Adrenal gland (tissue), 12 donors: ENCODE measurements around the gene DDX47. TPM values are rescaled to one million over a fixed set of nuclear protein-coding genes. Genes with fewer than 3 reads are reported as not detected.

Experiments
- DNase-seq, 7 donors: peaks; one replicate each; pipeline ENCODE4 v3.0.0-alpha.2; 2019 to 2020
- H3K27ac ChIP-seq, 5 donors: fragments of 200-600 bp; sonication (generic) in 4 of 5; 1 replicate in 3 of 5; 2 replicates in 2 of 5; pipeline versions ENCODE4 v1.5.1 to v1.8.0; 2016 to 2020; ENCODE audit warnings: mild to moderate bottlenecking in 1 of 5
- H3K27me3 ChIP-seq: fragments of 200-600 bp; 2 replicates; pipeline ENCODE4 v1.8.0; 2021
- H3K36me3 ChIP-seq, 2 donors: fragments of 200-600 bp; replicated peaks in 1 of 2; 1 replicate in 1 of 2; 2 replicates in 1 of 2; pipeline versions ENCODE4 v1.5.1 to v1.8.0; 2018 to 2022
- H3K4me1 ChIP-seq, 2 donors: fragments of 200-600 bp; replicated peaks in 1 of 2; 1 replicate in 1 of 2; 2 replicates in 1 of 2; pipeline versions ENCODE4 v1.5.1 to v1.8.0; 2018 to 2021
- H3K4me3 ChIP-seq, 4 donors: fragments of 200-600 bp; sonication (generic) in 3 of 4; one replicate each; pipeline ENCODE4 v1.5.1; 2016 to 2018
- H3K9me3 ChIP-seq, 3 donors: fragments of 200-600 bp; sonication (generic) in 1 of 3; replicated peaks in 1 of 3; 1 replicate in 2 of 3; 2 replicates in 1 of 3; pipeline versions ENCODE4 v1.5.1 to v1.8.0; 2016 to 2021
- CTCF ChIP-seq, 6 experiments: fragments of 450-650 bp in 4 of 6; fragments of 200-600 bp in 2 of 6; sonication (generic) in 1 of 6; IDR thresholded peaks; 1 replicate in 5 of 6; 2 replicates in 1 of 6; pipeline versions ENCODE4 v1.5.1 to v1.8.0; 2016 to 2021; ENCODE audit warnings: antibody characterized with exemption in 6 of 6, mild to moderate bottlenecking in 2 of 6, moderate library complexity in 1 of 6
- POLR2A ChIP-seq, 2 donors: fragments of 450-650 bp; IDR thresholded peaks; one replicate each; pipeline ENCODE4 v1.6.1; 2017; ENCODE audit warnings: antibody characterized with exemption in 2 of 2, mild to moderate bottlenecking in 2 of 2, moderate library complexity in 1 of 2
- WGBS, 4 donors: extraction: QIAGEN DNeasy Blood & Tissue Kit in 2 of 4; methylation state at CpG; one replicate each; pipeline versions ENCODE4 v1.1.5 to v1.1.7; 2013 to 2017; 5-methylcytosine and 5-hydroxymethylcytosine counted together
- intact Hi-C, 2 donors: fragments of 100-400 bp; cut with DNase I; formaldehyde crosslinking; loops; one replicate each; pipeline versions ENCODE4 v1.14.1 to v1.15.0; 2022 to 2023
- polyA plus RNA-seq, 3 donors: library from polyadenylated mRNA; stranded (reverse); fragments of 200-250 nt in 2 of 3; fragments of 350-450 nt in 1 of 3; fragmentation: Illumina TruSeq in 1 of 3; extraction: RNeasy Lipid Tissue Mini Kit (QIAGEN cat#74804) in 1 of 3; gene quantifications; one replicate each; pipeline ENCODE4 v1.2.3, GENCODE V29; 2013 to 2014
- total RNA-seq, 9 donors: library from RNA; depleted of rRNA in 4 of 9; stranded (reverse); fragments of >200 nt in 4 of 9; fragments of 120-200 nt in 1 of 9; fragmentation: NEBNext Ultra II Directional in 1 of 9; extraction: Animal tissue kit (Norgen Biotek cat#: 25700) in 1 of 9; gene quantifications; one replicate each; pipeline versions ENCODE4 v1.1.0 to v1.2.4, GENCODE V29; 2013 to 2023
- donor health status: healthy with polysubstance abuse.
- donor health status: Bipolar disorder and iron deficiency.
- donor health status: DM: yes; HTN: yes; CAD: no.
- donor health status: DM: no; HTN: no; CAD: no.
- donor health status: DM: no; HTN: no; CAD: no.
- donor health status: DM: yes; HTN: yes; CAD: no.

DDX47 gene
- total and polyA plus RNA-seq, 12 donors, result 28.8 to 77.3 (median 44.7) TPM

GRCh38 chr12:12811343-12811742 is 1.8 kb upstream of the DDX47 start:
- WGBS, 4 donors, result 87 to 95% (median 89%) methylated on average over 3 of the region's 3 CpGs
- peaks cover 0 to 6% of the 10 kb centered on the region in 2 donors for H3K36me3 ChIP-seq
- no peak overlapping the region for H3K27ac ChIP-seq
- peaks cover 7 to 31% of the 10 kb centered on the region in 2 donors for H3K4me1 ChIP-seq
- no peak for TF ChIP-seq POLR2A (IDR thresholded peaks at IDR 0.05)
- no peak for TF ChIP-seq CTCF (IDR thresholded peaks at IDR 0.05)
- H3K27me3 ChIP-seq, result no peaks in the 10 kb centered on the region
- DNase-seq, result no peak
- no peaks in the 10 kb centered on the region for H3K9me3 ChIP-seq
- intact Hi-C loops, result no loop called here
- no peak overlapping the region for H3K4me3 ChIP-seq

GRCh38 chr12:12812174-12812573 is 972 bp upstream of the DDX47 start:
- peaks cover 7 to 36% of the 10 kb centered on the region in 2 donors for H3K4me1 ChIP-seq
- TF ChIP-seq POLR2A (IDR thresholded peaks at IDR 0.05) (no peak), CTCF (IDR thresholded peaks at IDR 0.05) (no peak)
- intact Hi-C loops, result no loop called here
- no peak for DNase-seq
- H3K9me3 ChIP-seq, result no peaks in the 10 kb centered on the region
- no peak overlapping the region for H3K4me3 ChIP-seq
- no peak overlapping the region for H3K27ac ChIP-seq
- H3K36me3 ChIP-seq, result peaks cover 0 to 6% of the 10 kb centered on the region in 2 donors
- no peaks in the 10 kb centered on the region for H3K27me3 ChIP-seq
- WGBS, 4 donors, result 94 to 100% (median 96%) methylated on average over 5 of the region's 5 CpGs

- intact Hi-C loops, result no loop called here
Measured at GRCh38 chr12:12812618-12813119, 477 bp upstream of the DDX47 start.

GRCh38 chr12:12817616-12818015 is 4.5 kb downstream of the DDX47 start:
- TF ChIP-seq POLR2A (IDR thresholded peaks at IDR 0.05), result no peak
- no peak for TF ChIP-seq CTCF (IDR thresholded peaks at IDR 0.05)
- peaks cover 7 to 42% of the 10 kb centered on the region in 2 donors for H3K4me1 ChIP-seq
- no peak overlapping the region for H3K27ac ChIP-seq
- no peaks in the 10 kb centered on the region for H3K27me3 ChIP-seq
- intact Hi-C loops, result no loop called here
- peaks cover 0 to 22% of the 10 kb centered on the region in 2 donors for H3K36me3 ChIP-seq
- peak in 2 of 7 donors; percentile 12 to 19 for DNase-seq
- H3K4me3 ChIP-seq, result no peak overlapping the region
- 82 to 91% (median 83%) methylated on average over 7 of the region's 7 CpGs for WGBS, 4 donors
- no peaks in the 10 kb centered on the region for H3K9me3 ChIP-seq

More at GRCh38 chr12:12812618-12813119, 477 bp upstream of the DDX47 start:
- peaks cover 7 to 31% of the 10 kb centered on the region in 2 donors for H3K4me1 ChIP-seq
- H3K9me3 ChIP-seq, result no peaks in the 10 kb centered on the region
- H3K27ac ChIP-seq, result peak overlapping the region in 1 of 5 donors; percentile 65
- no peak for TF ChIP-seq CTCF (IDR thresholded peaks at IDR 0.05)
- no peak for TF ChIP-seq POLR2A (IDR thresholded peaks at IDR 0.05)
- peaks cover 0 to 6% of the 10 kb centered on the region in 2 donors for H3K36me3 ChIP-seq
- DNase-seq, result no peak
- H3K27me3 ChIP-seq, result no peaks in the 10 kb centered on the region
- whole genome bisulfite sequencing, 4 donors, result 68 to 72% (median 68%) methylated on average over 14 of the region's 14 CpGs
- peak overlapping the region in 1 of 4 donors; percentile 94 for H3K4me3 ChIP-seq
